BLaER1 (cell line): Measurements from ENCODE around the gene SPECC1.
"Not testable (repeated sequence)": the region's sequence is repeated elsewhere in the genome, so short reads cannot be mapped to it uniquely, and the experiment has no call there.

Source experiments
- H3K27ac ChIP-seq: shearing (Covaris generic); formaldehyde crosslinking; 2 replicates; pipeline ENCODE4 v1.8.1; 2022
- H3K27me3 ChIP-seq: shearing (Covaris generic); formaldehyde crosslinking; 2 replicates; pipeline ENCODE4 v1.8.1; 2022
- H3K36me3 ChIP-seq: shearing (Covaris generic); formaldehyde crosslinking; 2 replicates; pipeline ENCODE4 v1.8.1; 2022
- H3K4me1 ChIP-seq: shearing (Covaris generic); formaldehyde crosslinking; 2 replicates; pipeline ENCODE4 v1.8.1; 2022
- H3K4me2 ChIP-seq: shearing (Covaris generic); formaldehyde crosslinking; 2 replicates; pipeline ENCODE4 v1.8.1; 2022
- H3K4me3 ChIP-seq: shearing (Covaris generic); formaldehyde crosslinking; 2 replicates; pipeline ENCODE4 v1.8.1; 2022
- H3K9ac ChIP-seq: shearing (Covaris generic); formaldehyde crosslinking; 2 replicates; pipeline ENCODE4 v1.8.1; 2022
- H3K9me3 ChIP-seq: shearing (Covaris generic); formaldehyde crosslinking; 2 replicates; pipeline ENCODE4 v1.8.1; 2022
- H4K20me1 ChIP-seq: shearing (Covaris generic); formaldehyde crosslinking; 2 replicates; pipeline ENCODE4 v1.8.1; 2022
- Cebpa-rat ChIP-seq: shearing (Covaris generic); IDR thresholded peaks from 2 replicates; pipeline ENCODE4 v1.8.1; 2022

Gene SPECC1

DNA sequence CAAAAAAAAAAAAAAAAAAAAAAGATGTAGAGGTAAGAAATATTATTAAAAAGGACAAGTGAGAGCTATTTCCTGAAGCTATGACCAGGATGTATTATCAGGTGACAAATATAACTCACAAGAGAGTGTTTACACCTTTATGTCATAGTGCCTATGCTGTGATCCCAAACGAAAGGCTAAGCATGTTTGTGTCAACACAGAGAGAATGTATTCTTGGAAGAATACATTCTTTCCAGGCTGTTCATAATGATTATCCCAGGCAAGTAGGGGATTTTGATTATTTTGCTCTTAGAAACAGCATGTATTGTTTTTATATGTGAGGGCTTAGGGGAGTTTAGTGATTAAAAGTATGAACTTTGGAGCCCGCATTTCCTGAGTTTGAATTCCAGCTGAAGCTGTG lies 175.0 kb downstream of the SPECC1 start:
- no peak for TF ChIP-seq Cebpa-rat
- Histone ChIP-seq H3K27ac (no peak overlapping the region), H3K9ac (no peak overlapping the region), H3K9me3 (no peaks in the 10 kb centered on the region), H4K20me1 (no peaks in the 10 kb centered on the region), H3K36me3 (no peaks in the 10 kb centered on the region), H3K4me1 (no peaks in the 10 kb centered on the region), H3K4me2 (no peak overlapping the region), H3K4me3 (no peak overlapping the region), H3K27me3 (no peaks in the 10 kb centered on the region)

DNA sequence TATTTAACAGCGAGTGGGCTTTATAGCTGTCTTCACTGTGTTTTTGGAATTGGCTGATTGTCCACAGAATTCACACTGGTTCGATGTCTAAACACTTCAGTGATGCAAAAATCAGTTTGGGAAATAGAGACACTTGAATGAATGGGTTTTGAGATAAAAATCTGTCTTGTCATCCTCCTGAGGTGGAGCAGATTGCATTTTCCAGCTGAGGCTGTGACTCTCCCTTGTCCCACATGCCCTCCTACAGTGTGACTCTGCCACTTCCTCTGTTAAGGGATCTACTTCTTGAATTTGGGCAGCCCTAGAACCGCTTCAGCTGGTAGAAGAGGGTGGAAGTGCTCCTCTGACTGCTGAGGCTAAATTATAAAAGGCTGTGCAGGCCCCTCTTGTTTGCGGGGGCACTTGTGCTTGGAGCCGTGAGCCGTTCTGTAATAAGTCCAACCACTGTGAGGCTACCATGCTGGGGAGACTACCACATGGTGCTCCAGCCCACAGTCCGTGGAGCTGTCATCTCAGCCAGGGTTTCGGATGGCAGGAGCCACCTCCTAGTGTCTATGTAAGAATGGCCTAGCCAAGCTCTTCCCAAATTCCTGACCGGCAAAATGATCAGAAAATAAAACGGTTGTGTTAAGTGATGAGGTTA lies 175.9 kb downstream of the SPECC1 start:
- Histone ChIP-seq H3K36me3 (no peaks in the 10 kb centered on the region), H3K4me3 (no peak overlapping the region), H4K20me1 (no peaks in the 10 kb centered on the region), H3K9ac (no peak overlapping the region), H3K4me1 (no peaks in the 10 kb centered on the region), H3K27me3 (no peaks in the 10 kb centered on the region), H3K27ac (no peak overlapping the region), H3K4me2 (no peak overlapping the region), H3K9me3 (no peaks in the 10 kb centered on the region)
- TF ChIP-seq Cebpa-rat: no peak

DNA sequence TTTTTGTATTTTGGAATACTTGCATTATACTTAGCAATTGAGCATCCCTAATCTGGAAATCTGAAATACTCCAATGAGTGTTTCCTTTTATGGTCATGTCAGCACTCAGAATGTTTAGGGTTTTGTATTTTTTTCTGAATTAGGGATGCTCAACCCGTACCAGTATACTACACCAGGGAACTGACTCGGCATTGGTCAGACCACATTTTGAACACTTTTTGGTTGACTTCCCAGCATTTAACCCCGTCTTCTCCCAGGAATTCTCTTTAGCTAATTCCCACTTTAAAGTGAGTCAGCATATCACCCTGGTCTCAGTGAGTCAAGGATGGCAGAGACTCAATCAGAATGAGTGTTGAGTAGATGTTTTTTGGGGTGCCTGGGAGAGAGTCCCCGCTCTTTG lies 177.9 kb downstream of the SPECC1 start:
- Histone ChIP-seq H3K4me1 (no peaks in the 10 kb centered on the region), H3K4me2 (no peak overlapping the region), H3K4me3 (no peak overlapping the region), H3K36me3 (no peaks in the 10 kb centered on the region), H3K9me3 (no peaks in the 10 kb centered on the region), H3K9ac (no peak overlapping the region), H4K20me1 (no peaks in the 10 kb centered on the region; the same call in 1 of the 2 replicates), H3K27ac (no peak overlapping the region), H3K27me3 (no peaks in the 10 kb centered on the region)
- no peak for TF ChIP-seq Cebpa-rat

DNA sequence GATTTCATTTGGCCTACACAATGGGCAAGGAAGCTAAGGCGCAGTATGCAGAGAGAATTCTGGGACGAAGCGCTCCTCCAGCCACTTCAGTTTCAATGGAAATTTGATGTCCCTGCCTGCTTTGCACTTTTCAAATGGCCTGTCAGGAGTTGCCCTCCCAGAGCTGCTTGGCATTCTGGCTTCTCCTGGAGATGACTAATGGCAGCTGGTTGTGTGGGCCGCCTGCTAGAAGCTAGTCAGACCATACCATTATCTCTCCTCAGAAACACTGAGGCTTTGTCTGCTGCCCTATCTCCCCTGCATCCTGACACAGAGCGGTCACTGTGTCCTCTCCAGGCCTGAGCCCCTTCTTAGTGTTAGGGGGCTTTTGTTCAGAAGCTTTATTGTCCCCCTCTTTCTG lies 180.1 kb downstream of the SPECC1 start:
- H3K27ac ChIP-seq: no peak overlapping the region

DNA sequence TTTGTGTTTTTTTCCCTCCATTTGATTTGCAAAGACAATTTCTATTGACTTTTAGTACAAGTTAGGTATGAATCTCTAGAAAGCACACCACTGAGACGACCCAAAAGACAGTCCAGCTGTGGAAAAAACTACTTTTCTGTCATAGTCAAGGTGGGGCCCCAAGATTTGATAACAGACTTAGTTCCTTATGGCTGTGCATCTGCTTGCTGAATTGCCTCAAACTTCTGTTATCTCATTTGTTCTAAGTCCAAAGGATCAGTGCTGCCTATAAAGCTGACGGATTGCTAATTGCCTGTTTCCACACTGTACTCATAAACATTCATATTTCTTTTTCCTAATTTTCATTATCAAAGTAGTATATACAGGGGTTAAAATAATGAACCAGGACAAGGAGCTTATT lies 180.8 kb downstream of the SPECC1 start:
- H3K9me3 ChIP-seq: peaks cover 11% of the 10 kb centered on the region
- TF ChIP-seq Cebpa-rat: no peak
- no peak overlapping the region for H3K4me3 ChIP-seq
- no peaks in the 10 kb centered on the region for H3K27me3 ChIP-seq
- H3K9ac ChIP-seq: no peak overlapping the region
- peaks cover 10% of the 10 kb centered on the region; the same call in 1 of the 2 replicates for H3K36me3 ChIP-seq
- H3K4me1 ChIP-seq: no peaks in the 10 kb centered on the region
- H3K4me2 ChIP-seq: no peak overlapping the region
- no peak overlapping the region for H3K27ac ChIP-seq
- no peaks in the 10 kb centered on the region; the same call in 1 of the 2 replicates for H4K20me1 ChIP-seq

More for the DNA sequence above, 180.1 kb downstream of the SPECC1 start:
- Histone ChIP-seq H3K27me3 (no peaks in the 10 kb centered on the region), H3K4me1 (no peaks in the 10 kb centered on the region), H3K4me3 (no peak overlapping the region), H3K4me2 (no peak overlapping the region), H4K20me1 (no peaks in the 10 kb centered on the region; the same call in 1 of the 2 replicates), H3K9me3 (peaks cover 4% of the 10 kb centered on the region), H3K36me3 (peaks cover 7% of the 10 kb centered on the region; the same call in 1 of the 2 replicates), H3K9ac (no peak overlapping the region)
- no peak for TF ChIP-seq Cebpa-rat

DNA sequence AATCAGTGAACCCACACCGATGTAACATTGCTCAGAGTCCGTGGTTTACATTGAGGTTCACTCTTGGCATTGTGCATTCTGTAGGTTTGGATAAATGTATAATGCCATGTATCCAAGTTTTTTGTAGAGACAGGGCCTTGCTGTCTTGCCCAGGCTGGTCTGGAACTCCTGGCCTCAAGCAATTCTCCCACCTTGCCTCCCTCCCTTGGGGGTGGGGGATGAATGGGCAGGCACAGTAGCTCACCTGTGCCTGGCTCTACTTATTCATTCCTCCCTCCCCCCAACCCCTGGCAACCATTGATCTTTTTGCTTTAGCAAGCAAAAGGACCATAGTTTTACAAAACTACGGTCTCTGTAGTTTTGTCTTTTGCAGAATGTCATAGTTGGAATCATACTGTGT lies 181.4 kb downstream of the SPECC1 start:
- Histone ChIP-seq H3K4me2 (no peak overlapping the region), H3K27me3 (no peaks in the 10 kb centered on the region), H3K4me1 (no peaks in the 10 kb centered on the region), H3K9ac (no peak overlapping the region), H3K4me3 (no peak overlapping the region), H4K20me1 (no peaks in the 10 kb centered on the region; the same call in 1 of the 2 replicates), H3K9me3 (peaks cover 16% of the 10 kb centered on the region), H3K36me3 (peaks cover 10% of the 10 kb centered on the region; the same call in 1 of the 2 replicates), H3K27ac (no peak overlapping the region)
- TF ChIP-seq Cebpa-rat: no peak

DNA sequence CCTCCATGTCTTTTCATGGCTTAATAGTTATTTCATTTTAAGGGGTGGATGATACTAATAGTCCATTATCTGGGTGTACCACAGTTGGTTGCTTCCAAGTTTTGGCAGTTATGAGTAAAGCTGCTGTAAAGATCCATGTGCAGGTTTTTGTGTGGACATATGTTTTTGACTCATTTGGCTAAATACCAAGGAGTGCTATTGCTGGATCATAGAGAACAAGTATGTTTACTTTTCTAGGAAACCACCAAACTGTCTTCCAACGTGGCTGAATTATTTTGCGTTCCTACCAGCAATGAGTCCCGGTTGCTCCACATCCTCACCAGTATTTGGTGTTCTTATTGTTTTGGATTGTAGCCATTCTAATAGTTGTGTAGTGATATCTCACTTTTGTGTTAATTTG lies 181.9 kb downstream of the SPECC1 start:
- H3K4me3 ChIP-seq: no peak overlapping the region
- peaks cover 11% of the 10 kb centered on the region; the same call in 1 of the 2 replicates for H3K36me3 ChIP-seq
- no peaks in the 10 kb centered on the region; the same call in 1 of the 2 replicates for H4K20me1 ChIP-seq
- H3K4me1 ChIP-seq: no peaks in the 10 kb centered on the region
- no peak for TF ChIP-seq Cebpa-rat
- H3K27ac ChIP-seq: no peak overlapping the region
- peaks cover 21% of the 10 kb centered on the region for H3K9me3 ChIP-seq
- no peak overlapping the region for H3K9ac ChIP-seq
- no peaks in the 10 kb centered on the region for H3K27me3 ChIP-seq
- no peak overlapping the region for H3K4me2 ChIP-seq

DNA sequence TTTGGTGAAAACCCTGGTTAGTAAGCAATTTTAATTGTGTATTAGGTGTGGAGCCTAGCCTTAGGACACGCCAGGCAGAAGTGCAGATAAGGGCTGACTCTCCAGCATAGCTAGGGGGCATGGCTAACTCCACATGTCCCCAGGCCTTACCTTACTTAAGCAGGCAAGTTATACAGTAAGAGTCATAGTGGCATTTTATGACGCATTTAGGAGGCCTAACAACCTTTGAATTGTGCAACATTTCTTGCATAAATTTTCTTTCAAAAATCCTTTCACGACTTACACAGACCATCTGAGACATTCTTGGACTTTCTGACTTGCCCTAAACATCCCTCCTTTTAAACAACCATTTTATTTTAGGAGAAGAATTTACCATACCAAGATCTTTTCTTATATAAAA lies 187.1 kb downstream of the SPECC1 start:
- H4K20me1 ChIP-seq, H3K9ac ChIP-seq, H3K27ac ChIP-seq, H3K27me3 ChIP-seq, H3K4me1 ChIP-seq, H3K4me2 ChIP-seq, H3K4me3 ChIP-seq: not testable (repeated sequence)
- H3K9me3 ChIP-seq: peaks cover 58% of the 10 kb centered on the region
- H3K36me3 ChIP-seq: peaks cover 13% of the 10 kb centered on the region; the same call in 1 of the 2 replicates

DNA sequence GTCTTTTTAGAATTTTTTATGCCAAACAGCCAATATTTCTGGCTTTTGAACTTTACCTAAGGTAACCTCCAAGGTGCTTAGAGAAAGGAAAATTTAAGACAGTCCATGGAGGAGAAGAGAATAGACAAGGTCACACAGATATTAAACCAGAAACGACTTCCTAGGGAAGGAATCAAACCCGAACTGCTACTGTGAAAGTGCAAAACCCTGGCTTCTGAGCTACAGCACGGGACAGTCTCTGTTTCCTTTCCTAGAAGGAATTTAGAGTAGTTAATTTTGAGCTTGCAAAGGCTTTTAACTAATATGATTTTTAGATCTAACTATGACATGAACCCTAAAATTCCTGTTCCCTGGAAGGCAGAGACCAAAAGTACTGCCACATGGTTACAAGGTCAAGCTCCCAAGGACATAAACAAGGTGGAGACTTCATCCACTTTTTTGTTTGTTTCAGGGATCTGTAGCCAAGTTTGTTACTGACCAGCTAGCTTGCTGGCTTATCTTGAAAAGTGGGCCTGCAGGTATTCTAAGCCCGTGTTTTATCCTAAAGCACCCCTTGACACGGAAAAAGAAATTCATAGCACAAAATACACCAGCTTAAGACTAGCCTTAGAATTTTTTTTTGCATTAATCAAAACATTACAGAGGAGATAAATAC lies 188.2 kb downstream of the SPECC1 start:
- Histone ChIP-seq H3K9me3 (peaks cover 58% of the 10 kb centered on the region), H3K4me3 (no peak overlapping the region), H4K20me1 (no peaks in the 10 kb centered on the region), H3K4me2 (no peak overlapping the region), H3K9ac (no peak overlapping the region), H3K27me3 (no peaks in the 10 kb centered on the region), H3K4me1 (no peaks in the 10 kb centered on the region), H3K27ac (no peak overlapping the region), H3K36me3 (peaks cover 13% of the 10 kb centered on the region; the same call in 1 of the 2 replicates)
- TF ChIP-seq Cebpa-rat: no peak

DNA sequence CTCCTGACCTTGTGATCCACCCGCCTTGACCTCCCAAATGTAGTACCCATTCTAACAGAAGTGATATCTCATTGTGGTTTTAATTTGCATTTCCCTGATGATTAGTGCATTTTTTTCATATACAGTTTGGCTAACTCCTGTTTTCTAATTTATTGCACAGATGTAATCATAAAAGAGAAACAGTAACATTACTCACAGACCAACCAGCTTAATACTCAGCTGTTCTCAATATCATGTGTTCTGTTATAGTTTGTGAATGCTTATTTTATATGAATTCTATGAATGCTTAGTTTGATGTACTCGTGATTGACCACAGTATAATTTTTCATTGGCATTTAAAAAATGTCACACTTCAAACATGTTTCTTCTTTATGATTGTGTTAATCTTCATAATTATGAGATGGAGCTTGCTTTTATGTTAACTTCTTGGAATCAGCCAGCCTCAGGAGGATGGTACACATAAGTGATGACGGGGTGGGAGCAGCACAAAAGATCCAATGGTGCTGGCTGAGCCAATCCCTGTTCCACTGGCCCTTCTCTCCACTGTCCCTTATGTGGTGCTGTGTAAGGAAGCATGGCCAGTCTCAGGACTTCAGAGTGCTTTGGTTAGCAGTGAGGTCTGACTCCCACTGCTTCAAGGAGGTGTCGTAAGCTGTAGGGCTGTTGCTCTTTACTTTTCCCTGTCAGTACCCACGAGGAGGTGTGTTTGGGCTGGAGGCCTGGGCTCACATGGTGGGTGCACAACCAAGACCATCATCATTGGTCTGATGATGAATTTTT lies 191.0 kb downstream of the SPECC1 start:
- H3K27ac ChIP-seq: no peak overlapping the region
- TF ChIP-seq Cebpa-rat: no peak

More for the DNA sequence above, 191.0 kb downstream of the SPECC1 start:
- no peaks in the 10 kb centered on the region for H3K27me3 ChIP-seq
- peaks cover 45% of the 10 kb centered on the region for H3K9me3 ChIP-seq
- no peaks in the 10 kb centered on the region for H4K20me1 ChIP-seq
- no peak overlapping the region for H3K9ac ChIP-seq
- peaks cover 14% of the 10 kb centered on the region; the same call in 1 of the 2 replicates for H3K36me3 ChIP-seq
- no peak overlapping the region for H3K4me3 ChIP-seq
- H3K4me2 ChIP-seq: no peak overlapping the region
- peaks cover 10% of the 10 kb centered on the region for H3K4me1 ChIP-seq
